B cell (primary cell): ENCODE results near the gene CDC34.

Experiments
- CTCF ChIP-seq: fragments of 200-600 bp; IDR thresholded peaks from one replicate; pipeline ENCODE4 v1.8.0; 2022; ENCODE audit warnings: antibody characterized with exemption, mild to moderate bottlenecking
- EZH2 ChIP-seq: IDR thresholded peaks from 2 replicates; pipeline ENCODE4 v1.6.1; 2012; ENCODE audit warnings: borderline replicate concordance, low read depth, mild to moderate bottlenecking, moderate library complexity, low read length; ENCODE audit not compliant: insufficient read depth, poor library complexity, severe bottlenecking

GRCh38 chr19:513368-514165, 18.0 kb upstream of the CDC34 start:
- TF ChIP-seq EZH2 (no peak), CTCF (no peak)
